Thoracic aorta (tissue), 2 donors: ENCODE data around the gene ING3. TPM values are rescaled to one million over a fixed set of nuclear protein-coding genes. Genes with fewer than 3 reads are reported as not detected.

Source experiments
- ATAC-seq: fragments of 150-250 bp; one replicate; pipeline ENCODE4 v1.8.0; 2017; ENCODE audit warnings: low read depth; ENCODE audit not compliant: insufficient number of reproducible peaks, low FRiP score
- DNase-seq: peaks from one replicate; pipeline ENCODE4 v3.0.0-alpha.2; 2020; ENCODE audit warnings: low spot score
- H3K27ac ChIP-seq, 2 donors: fragments of 200-600 bp; sonication (generic); 1 replicate in 1 of 2; 2 replicates in 1 of 2; pipeline ENCODE4 v1.5.1; 2016; ENCODE audit warnings: mild to moderate bottlenecking in 2 of 2, moderate library complexity in 2 of 2
- H3K27me3 ChIP-seq: fragments of 200-600 bp; sonication (generic); replicated peaks from 2 replicates; pipeline ENCODE4 v1.6.0; 2016; ENCODE audit warnings: mild to moderate bottlenecking; ENCODE audit not compliant: insufficient read depth
- H3K36me3 ChIP-seq: fragments of 200-600 bp; sonication (generic); one replicate; pipeline ENCODE4 v1.5.1; 2016
- H3K4me1 ChIP-seq, 2 donors: fragments of 200-600 bp; sonication (generic); 1 replicate in 1 of 2; 2 replicates in 1 of 2; pipeline versions ENCODE4 v1.5.1 to v1.6.0; 2016; ENCODE audit warnings: low read depth in 2 of 2, mild to moderate bottlenecking in 1 of 2; ENCODE audit not compliant: control insufficient read depth in 1 of 2
- H3K4me3 ChIP-seq: fragments of 200-600 bp; sonication (generic); 2 replicates; pipeline ENCODE4 v1.5.1; 2016; ENCODE audit warnings: mild to moderate bottlenecking
- H3K9me3 ChIP-seq: fragments of 200-600 bp; sonication (generic); 2 replicates; pipeline ENCODE4 v1.5.1; 2016
- CTCF ChIP-seq: fragments of 200-600 bp; sonication (generic); IDR thresholded peaks from one replicate; pipeline ENCODE4 v1.5.1; 2019; ENCODE audit warnings: antibody characterized with exemption
- total RNA-seq, 2 donors: library from RNA; depleted of rRNA; stranded (reverse); fragments of >200 nt; gene quantifications; one replicate each; pipeline versions ENCODE4 v1.1.0 to v1.2.3, GENCODE V29; 2016

The ING3 gene
- total RNA-seq, 2 donors from 2014 or later, result 12.3 to 21.2 TPM

- H3K27me3 ChIP-seq, result no peaks in the 10 kb centered on the region
- no peak overlapping the region for H3K4me3 ChIP-seq
- no peaks in the 10 kb centered on the region for H3K36me3 ChIP-seq
- no peak for ATAC-seq
- no peaks in the 10 kb centered on the region for H3K4me1 ChIP-seq
- H3K9me3 ChIP-seq, result no peaks in the 10 kb centered on the region
- TF ChIP-seq CTCF, result no peak
- H3K27ac ChIP-seq, result no peak overlapping the region
- no peak for DNase-seq
Measured at GRCh38 chr7:120985130-120985758, 34.7 kb downstream of the ING3 start.

- H3K4me1 ChIP-seq, result no peaks in the 10 kb centered on the region
- no peaks in the 10 kb centered on the region for H3K9me3 ChIP-seq
- H3K36me3 ChIP-seq, result no peaks in the 10 kb centered on the region
- H3K27ac ChIP-seq, result no peak overlapping the region
- no peaks in the 10 kb centered on the region for H3K27me3 ChIP-seq
- no peak for TF ChIP-seq CTCF
- H3K4me3 ChIP-seq, result no peak overlapping the region
- ATAC-seq, result no peak
- DNase-seq, result no peak
Measured at GRCh38 chr7:120985839-120986238, 35.3 kb downstream of the ING3 start.

GRCh38 chr7:120986650-120987049, 36.1 kb downstream of the ING3 start:
- Histone ChIP-seq H3K27me3 (no peaks in the 10 kb centered on the region), H3K4me3 (no peak overlapping the region), H3K9me3 (no peaks in the 10 kb centered on the region), H3K36me3 (no peaks in the 10 kb centered on the region), H3K27ac (no peak overlapping the region), H3K4me1 (no peaks in the 10 kb centered on the region)
- ATAC-seq (no peak), DNase-seq (no peak)
- TF ChIP-seq CTCF, result no peak

GRCh38 chr7:120987280-120987679, 36.7 kb downstream of the ING3 start:
- H3K27me3 ChIP-seq, result no peaks in the 10 kb centered on the region
- DNase-seq, result no peak
- no peak for ATAC-seq
- H3K27ac ChIP-seq, result peak overlapping the region in 1 of 2 donors; percentile 34
- no peaks in the 10 kb centered on the region for H3K9me3 ChIP-seq
- H3K4me3 ChIP-seq, result no peak overlapping the region
- no peaks in the 10 kb centered on the region for H3K36me3 ChIP-seq
- H3K4me1 ChIP-seq, result peaks cover 0 to 4% of the 10 kb centered on the region in 2 donors
- no peak for TF ChIP-seq CTCF

- Histone ChIP-seq H3K4me1 (peaks cover 1 to 11% of the 10 kb centered on the region in 2 donors), H3K4me3 (peak overlapping the region; percentile 77), H3K27ac (peak overlapping the region; percentile 83 to 85), H3K36me3 (no peaks in the 10 kb centered on the region), H3K9me3 (no peaks in the 10 kb centered on the region), H3K27me3 (no peaks in the 10 kb centered on the region)
- peak; percentile 79 for DNase-seq
- peak; percentile 72 for ATAC-seq
- TF ChIP-seq CTCF, result peak; percentile 94
Measured at GRCh38 chr7:120987683-120988590, 37.4 kb downstream of the ING3 start.
